K562 (cell line): Measurements from ENCODE around the gene CACNA2D2. TPM values are rescaled to one million over a fixed set of nuclear protein-coding genes. Genes with fewer than 3 reads are reported as not detected.

ENCODE experiments used
- HEY1 ChIP-seq: fragments of 250-450 bp; sonication (Bioruptor Pico); IDR thresholded peaks from 2 replicates; pipeline ENCODE4 v1.5.0; 2020; ENCODE audit warnings: mild to moderate bottlenecking, moderate library complexity, borderline replicate concordance
- KLF13 ChIP-seq: fragments of 450-650 bp; IDR thresholded peaks from 2 replicates; pipeline ENCODE4 v1.6.1; 2016; ENCODE audit warnings: missing genetic modification characterization, low read depth, mild to moderate bottlenecking, missing compliant biosample characterization, moderate library complexity, borderline replicate concordance
- POLR2A ChIP-seq: fragments of 450-650 bp; conservative IDR thresholded peaks from 2 replicates; pipeline ENCODE4 v1.6.1; 2016
- SIN3A ChIP-seq, 2 experiments: fragments of 150-350 bp in 1 of 2; IDR thresholded peaks; 2 replicates each; pipeline ENCODE4 v1.6.1; 2011 to 2016; ENCODE audit warnings: borderline replicate concordance in 2 of 2, low read depth in 2 of 2, low read length in 2 of 2, mild to moderate bottlenecking in 2 of 2, moderate library complexity in 2 of 2; ENCODE audit not compliant: control insufficient read depth in 1 of 2
- polyA plus RNA-seq, 8 experiments: library from polyadenylated mRNA; depleted of rRNA in 4 of 8; stranded (reverse) in 5 of 8; unstranded in 3 of 8; fragments of >200 nt; fragmentation: Nextera tagmentation in 2 of 8; fragmentation: Illumina TruSeq in 1 of 8; extraction: Ambion mirVana in 2 of 8; extraction: Trizol in 1 of 8; gene quantifications; 2 replicates each; pipeline versions ENCODE4 v1.2.1 to v1.2.3, GENCODE V29; 2011 to 2014; ENCODE audit warnings: inconsistent platforms in 1 of 8, missing spikeins in 1 of 8
- total RNA-seq, 7 experiments: library from RNA; depleted of rRNA in 6 of 7; stranded (reverse); fragments of >200 nt in 6 of 7; fragmentation: Illumina TruSeq in 2 of 7; extraction: Trizol in 2 of 7; gene quantifications; 2 replicates each; pipeline versions ENCODE4 v1.2.1 to v1.2.3, GENCODE V29; 2011 to 2021; ENCODE audit warnings: low replicate concordance in 1 of 7
- TF ChIP-seq, protein P1 (sequence below): sonication (generic); formaldehyde crosslinking; IDR thresholded peaks from 2 replicates; pipeline ENCODE4 v1.8.1; 2023; ENCODE audit warnings: mild to moderate bottlenecking, missing genetic modification reagents, moderate library complexity
- TF ChIP-seq, protein P2 (sequence below): fragments of 200-800 bp; sonication (Bioruptor generic); IDR thresholded peaks from 2 replicates; pipeline ENCODE4 v1.6.1; 2016; ENCODE audit warnings: missing genetic modification characterization, missing compliant biosample characterization
- TF ChIP-seq, protein P3 (sequence below): sonication (generic); formaldehyde crosslinking; IDR thresholded peaks from 2 replicates; pipeline ENCODE4 v1.8.0; 2022; ENCODE audit warnings: missing genetic modification reagents, mild to moderate bottlenecking, borderline replicate concordance
- TF ChIP-seq, protein P4 (sequence below): fragments of 250-450 bp; sonication (Bioruptor Pico); IDR thresholded peaks from 2 replicates; pipeline ENCODE4 v1.6.1; 2021; ENCODE audit warnings: mild to moderate bottlenecking

The CACNA2D2 gene
- total and polyA plus RNA-seq, 9 of the 15 experiments (the other 6 are each of a cell fraction or from before 2014, with no cell fraction given) = 0.11 to 0.58 (median 0.36) TPM; not detected in 2

DNA sequence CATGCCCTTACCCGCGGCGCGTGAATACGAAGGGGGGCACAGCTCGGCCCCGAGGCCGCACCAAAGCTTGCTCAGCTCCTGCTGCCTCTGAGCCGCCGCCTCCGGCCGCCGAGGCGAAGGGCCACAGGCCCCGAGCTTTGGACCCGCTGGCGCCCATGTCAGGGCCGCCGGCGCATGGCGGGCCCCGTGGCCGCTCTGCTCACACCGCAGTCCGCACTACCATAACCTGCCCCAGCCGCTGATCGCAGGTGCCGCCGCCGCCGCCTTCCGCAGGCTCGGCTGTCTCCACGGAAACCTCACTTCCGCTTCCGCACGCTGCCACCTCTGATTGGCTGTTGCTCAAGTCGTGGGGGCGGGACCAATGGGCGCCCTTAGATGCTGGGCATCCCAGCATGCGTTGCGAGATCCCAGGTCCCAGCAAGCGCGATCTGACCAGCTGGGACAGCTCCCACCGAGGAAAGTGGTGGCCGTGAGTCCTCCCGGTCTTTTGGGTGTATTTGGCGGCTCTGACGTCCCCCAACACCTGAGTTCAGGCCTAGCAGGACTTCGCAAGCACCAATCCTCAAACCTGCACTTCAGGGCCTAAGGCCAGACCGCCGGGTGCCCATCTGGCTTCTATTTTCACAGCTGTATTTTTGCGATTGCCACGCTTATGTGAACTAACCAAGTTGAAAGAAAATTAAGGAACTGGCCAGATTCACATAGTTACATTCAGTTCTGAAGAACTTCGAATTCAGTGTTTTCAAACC is 175.3 kb downstream of the CACNA2D2 start, which contains the start of gene TUSC2 (continued):
- TF ChIP-seq, protein P1, sequence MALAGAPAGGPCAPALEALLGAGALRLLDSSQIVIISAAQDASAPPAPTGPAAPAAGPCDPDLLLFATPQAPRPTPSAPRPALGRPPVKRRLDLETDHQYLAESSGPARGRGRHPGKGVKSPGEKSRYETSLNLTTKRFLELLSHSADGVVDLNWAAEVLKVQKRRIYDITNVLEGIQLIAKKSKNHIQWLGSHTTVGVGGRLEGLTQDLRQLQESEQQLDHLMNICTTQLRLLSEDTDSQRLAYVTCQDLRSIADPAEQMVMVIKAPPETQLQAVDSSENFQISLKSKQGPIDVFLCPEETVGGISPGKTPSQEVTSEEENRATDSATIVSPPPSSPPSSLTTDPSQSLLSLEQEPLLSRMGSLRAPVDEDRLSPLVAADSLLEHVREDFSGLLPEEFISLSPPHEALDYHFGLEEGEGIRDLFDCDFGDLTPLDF = no peak; the same call in 1 of the 2 replicates
- TF ChIP-seq, protein P2, sequence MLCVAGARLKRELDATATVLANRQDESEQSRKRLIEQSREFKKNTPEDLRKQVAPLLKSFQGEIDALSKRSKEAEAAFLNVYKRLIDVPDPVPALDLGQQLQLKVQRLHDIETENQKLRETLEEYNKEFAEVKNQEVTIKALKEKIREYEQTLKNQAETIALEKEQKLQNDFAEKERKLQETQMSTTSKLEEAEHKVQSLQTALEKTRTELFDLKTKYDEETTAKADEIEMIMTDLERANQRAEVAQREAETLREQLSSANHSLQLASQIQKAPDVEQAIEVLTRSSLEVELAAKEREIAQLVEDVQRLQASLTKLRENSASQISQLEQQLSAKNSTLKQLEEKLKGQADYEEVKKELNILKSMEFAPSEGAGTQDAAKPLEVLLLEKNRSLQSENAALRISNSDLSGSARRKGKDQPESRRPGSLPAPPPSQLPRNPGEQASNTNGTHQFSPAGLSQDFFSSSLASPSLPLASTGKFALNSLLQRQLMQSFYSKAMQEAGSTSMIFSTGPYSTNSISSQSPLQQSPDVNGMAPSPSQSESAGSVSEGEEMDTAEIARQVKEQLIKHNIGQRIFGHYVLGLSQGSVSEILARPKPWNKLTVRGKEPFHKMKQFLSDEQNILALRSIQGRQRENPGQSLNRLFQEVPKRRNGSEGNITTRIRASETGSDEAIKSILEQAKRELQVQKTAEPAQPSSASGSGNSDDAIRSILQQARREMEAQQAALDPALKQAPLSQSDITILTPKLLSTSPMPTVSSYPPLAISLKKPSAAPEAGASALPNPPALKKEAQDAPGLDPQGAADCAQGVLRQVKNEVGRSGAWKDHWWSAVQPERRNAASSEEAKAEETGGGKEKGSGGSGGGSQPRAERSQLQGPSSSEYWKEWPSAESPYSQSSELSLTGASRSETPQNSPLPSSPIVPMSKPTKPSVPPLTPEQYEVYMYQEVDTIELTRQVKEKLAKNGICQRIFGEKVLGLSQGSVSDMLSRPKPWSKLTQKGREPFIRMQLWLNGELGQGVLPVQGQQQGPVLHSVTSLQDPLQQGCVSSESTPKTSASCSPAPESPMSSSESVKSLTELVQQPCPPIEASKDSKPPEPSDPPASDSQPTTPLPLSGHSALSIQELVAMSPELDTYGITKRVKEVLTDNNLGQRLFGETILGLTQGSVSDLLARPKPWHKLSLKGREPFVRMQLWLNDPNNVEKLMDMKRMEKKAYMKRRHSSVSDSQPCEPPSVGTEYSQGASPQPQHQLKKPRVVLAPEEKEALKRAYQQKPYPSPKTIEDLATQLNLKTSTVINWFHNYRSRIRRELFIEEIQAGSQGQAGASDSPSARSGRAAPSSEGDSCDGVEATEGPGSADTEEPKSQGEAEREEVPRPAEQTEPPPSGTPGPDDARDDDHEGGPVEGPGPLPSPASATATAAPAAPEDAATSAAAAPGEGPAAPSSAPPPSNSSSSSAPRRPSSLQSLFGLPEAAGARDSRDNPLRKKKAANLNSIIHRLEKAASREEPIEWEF (CRISPR knock-in tag) = no peak
- TF ChIP-seq SIN3A (IDR thresholded peaks at IDR 0.05; ENCODE audit: borderline replicate concordance in 2 of 2, control insufficient read depth in 1 of 2, low read depth in 2 of 2, low read length in 2 of 2) = peak; percentile 81 to 90; a peak in 2 of 4 replicates
- no peak for TF ChIP-seq KLF13 (tag)
- TF ChIP-seq, protein P3, sequence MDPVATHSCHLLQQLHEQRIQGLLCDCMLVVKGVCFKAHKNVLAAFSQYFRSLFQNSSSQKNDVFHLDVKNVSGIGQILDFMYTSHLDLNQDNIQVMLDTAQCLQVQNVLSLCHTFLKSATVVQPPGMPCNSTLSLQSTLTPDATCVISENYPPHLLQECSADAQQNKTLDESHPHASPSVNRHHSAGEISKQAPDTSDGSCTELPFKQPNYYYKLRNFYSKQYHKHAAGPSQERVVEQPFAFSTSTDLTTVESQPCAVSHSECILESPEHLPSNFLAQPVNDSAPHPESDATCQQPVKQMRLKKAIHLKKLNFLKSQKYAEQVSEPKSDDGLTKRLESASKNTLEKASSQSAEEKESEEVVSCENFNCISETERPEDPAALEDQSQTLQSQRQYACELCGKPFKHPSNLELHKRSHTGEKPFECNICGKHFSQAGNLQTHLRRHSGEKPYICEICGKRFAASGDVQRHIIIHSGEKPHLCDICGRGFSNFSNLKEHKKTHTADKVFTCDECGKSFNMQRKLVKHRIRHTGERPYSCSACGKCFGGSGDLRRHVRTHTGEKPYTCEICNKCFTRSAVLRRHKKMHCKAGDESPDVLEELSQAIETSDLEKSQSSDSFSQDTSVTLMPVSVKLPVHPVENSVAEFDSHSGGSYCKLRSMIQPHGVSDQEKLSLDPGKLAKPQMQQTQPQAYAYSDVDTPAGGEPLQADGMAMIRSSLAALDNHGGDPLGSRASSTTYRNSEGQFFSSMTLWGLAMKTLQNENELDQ (CRISPR knock-in tag) = no peak
- TF ChIP-seq POLR2A = peak; percentile 63; the same call in 1 of the 2 replicates
- TF ChIP-seq, protein P4, sequence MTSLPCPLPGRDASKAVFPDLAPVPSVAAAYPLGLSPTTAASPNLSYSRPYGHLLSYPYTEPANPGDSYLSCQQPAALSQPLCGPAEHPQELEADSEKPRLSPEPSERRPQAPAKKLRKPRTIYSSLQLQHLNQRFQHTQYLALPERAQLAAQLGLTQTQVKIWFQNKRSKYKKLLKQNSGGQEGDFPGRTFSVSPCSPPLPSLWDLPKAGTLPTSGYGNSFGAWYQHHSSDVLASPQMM = no peak
- TF ChIP-seq HEY1 (CRISPR knock-in tag) = no peak
